CD8-positive, alpha-beta memory T cell (primary cell): ENCODE data around the gene POU2F3. TPM values are rescaled to one million over a fixed set of nuclear protein-coding genes. Genes with fewer than 3 reads are reported as not detected.

Experiments used
- CTCF ChIA-PET: fragments of 350-600 bp; sonication (Branson Sonifier 250); formaldehyde crosslinking; loops from one replicate; lab custom pipeline; 2021; ENCODE audit warnings: antibody characterized with exemption; lab: Charles Lee
- POLR2A ChIA-PET: fragments of 350-600 bp; sonication (Branson Sonifier 250); formaldehyde crosslinking; loops from one replicate; lab custom pipeline; 2021; ENCODE audit warnings: antibody characterized with exemption; lab: Charles Lee
- DNase-seq, 5 donors: peaks; one replicate each; pipeline versions ENCODE4 v3.0.0 to v3.0.0-alpha.2; 2020 to 2022; ENCODE audit warnings: mixed read lengths in 1 of 5
- H3K27ac ChIP-seq: one replicate; pipeline ENCODE4 v1.7.0; 2013; ENCODE audit warnings: low read depth, mild to moderate bottlenecking, low read length, moderate library complexity
- H3K27me3 ChIP-seq: 2 replicates; pipeline ENCODE4 v1.7.0; 2013; ENCODE audit warnings: low read length, mild to moderate bottlenecking; ENCODE audit not compliant: insufficient read depth, poor library complexity, severe bottlenecking
- H3K36me3 ChIP-seq: 2 replicates; pipeline ENCODE4 v1.7.0; 2013; ENCODE audit warnings: mild to moderate bottlenecking, low read length, moderate library complexity; ENCODE audit not compliant: insufficient read depth
- H3K4me1 ChIP-seq: 2 replicates; pipeline ENCODE4 v1.7.0; 2013; ENCODE audit warnings: mild to moderate bottlenecking, low read length, moderate library complexity; ENCODE audit not compliant: insufficient read depth
- H3K4me3 ChIP-seq: 2 replicates; pipeline ENCODE4 v1.7.0; 2013; ENCODE audit warnings: mild to moderate bottlenecking, low read length
- H3K9me3 ChIP-seq: 2 replicates; pipeline ENCODE4 v1.7.0; 2013; ENCODE audit warnings: mild to moderate bottlenecking, low read length
- H3K27ac Mint-ChIP-seq, 8 donors: one replicate each; pipeline ENCODE4 v1.8.0; 2020 to 2021; ENCODE audit warnings: mixed read lengths in 8 of 8, mild to moderate bottlenecking in 6 of 8, inconsistent platforms in 3 of 8, moderate library complexity in 3 of 8
- H3K27me3 Mint-ChIP-seq, 2 donors: one replicate each; pipeline ENCODE4 v1.8.0; 2020 to 2021; ENCODE audit warnings: mixed read lengths in 2 of 2, mild to moderate bottlenecking in 1 of 2, moderate library complexity in 1 of 2
- H3K36me3 Mint-ChIP-seq, 3 donors: one replicate each; pipeline ENCODE4 v1.8.0; 2020 to 2021; ENCODE audit warnings: mixed read lengths in 3 of 3, inconsistent platforms in 1 of 3, mild to moderate bottlenecking in 1 of 3
- H3K4me1 Mint-ChIP-seq, 3 donors: one replicate each; pipeline ENCODE4 v1.8.0; 2020 to 2021; ENCODE audit warnings: mixed read lengths in 3 of 3, inconsistent platforms in 1 of 3, mild to moderate bottlenecking in 1 of 3
- H3K4me3 Mint-ChIP-seq, 7 donors: one replicate each; pipeline ENCODE4 v1.8.0; 2020 to 2021; ENCODE audit warnings: mixed read lengths in 7 of 7, mild to moderate bottlenecking in 6 of 7, moderate library complexity in 4 of 7, inconsistent platforms in 2 of 7
- H3K9me3 Mint-ChIP-seq, 5 donors: one replicate each; pipeline ENCODE4 v1.8.0; 2020 to 2022; ENCODE audit warnings: mixed read lengths in 5 of 5, mild to moderate bottlenecking in 3 of 5, moderate library complexity in 2 of 5, inconsistent platforms in 1 of 5
- polyA plus RNA-seq: library from polyadenylated mRNA; unstranded; fragments of 300-500 nt; fragmentation: Illumina TruSeq; gene quantifications from one replicate; pipeline ENCODE4 v1.2.3, GENCODE V29; 2021
- total RNA-seq, 2 experiments: library from RNA; stranded (reverse); gene quantifications; one replicate each; pipeline ENCODE4 v1.2.3, GENCODE V29; 2021

POU2F3 gene
- total and polyA plus RNA-seq, 3 experiments from 2014 or later, result not detected

- no peaks in the 10 kb centered on the region for H3K9me3 Mint-ChIP-seq
Observed at GRCh38 chr11:120231963-120232362, 8.0 kb upstream of the POU2F3 start.

GRCh38 chr11:120233207-120233803, 6.6 kb upstream of the POU2F3 start:
- Mint-ChIP-seq H3K27ac (no peak overlapping the region), H3K4me3 (no peak overlapping the region), H3K27me3 (peaks cover 8 to 38% of the 10 kb centered on the region in 2 donors), H3K9me3 (no peaks in the 10 kb centered on the region), H3K36me3 (no peaks in the 10 kb centered on the region), H3K4me1 (no peaks in the 10 kb centered on the region)
- no peak for DNase-seq
- Histone ChIP-seq H3K4me1 (no peaks in the 10 kb centered on the region), H3K4me3 (no peak overlapping the region), H3K9me3 (no peaks in the 10 kb centered on the region), H3K27me3 (no peaks in the 10 kb centered on the region), H3K27ac (no peak overlapping the region), H3K36me3 (no peaks in the 10 kb centered on the region)
- ChIA-PET POLR2A (no interaction called here), CTCF (interaction anchor here (5.2 kb wide), 1 partner anchor 70 kb away, joined by 39 read pairs; no protein-coding TSS in a partner anchor)

More at GRCh38 chr11:120231963-120232362, 8.0 kb upstream of the POU2F3 start:
- no peaks in the 10 kb centered on the region for H3K27me3 ChIP-seq
- no peak overlapping the region for H3K27ac ChIP-seq
- no peak overlapping the region for H3K4me3 Mint-ChIP-seq
- H3K4me3 ChIP-seq, result no peak overlapping the region
- H3K27ac Mint-ChIP-seq, result no peak overlapping the region
- no peaks in the 10 kb centered on the region for H3K9me3 ChIP-seq
- H3K27me3 Mint-ChIP-seq, result peaks cover 4 to 31% of the 10 kb centered on the region in 2 donors
- CTCF ChIA-PET, result no interaction called here
- no peaks in the 10 kb centered on the region for H3K4me1 ChIP-seq
- no peak for DNase-seq
- POLR2A ChIA-PET, result no interaction called here
- H3K4me1 Mint-ChIP-seq, result no peaks in the 10 kb centered on the region
- no peaks in the 10 kb centered on the region for H3K36me3 ChIP-seq
- no peaks in the 10 kb centered on the region for H3K36me3 Mint-ChIP-seq

GRCh38 chr11:120235024-120235628, 4.8 kb upstream of the POU2F3 start:
- Mint-ChIP-seq H3K4me3 (no peak overlapping the region), H3K27ac (no peak overlapping the region), H3K4me1 (peaks cover 0 to 1% (median 0%) of the 10 kb centered on the region in 3 donors), H3K9me3 (no peaks in the 10 kb centered on the region), H3K36me3 (no peaks in the 10 kb centered on the region), H3K27me3 (peaks cover 14 to 50% of the 10 kb centered on the region in 2 donors)
- peak in 4 of 5 donors; percentile 8 to 56 (median 26) for DNase-seq
- no peak overlapping the region for H3K27ac ChIP-seq
- H3K36me3 ChIP-seq, result no peaks in the 10 kb centered on the region
- H3K27me3 ChIP-seq, result peaks cover 8% of the 10 kb centered on the region
- no peaks in the 10 kb centered on the region for H3K4me1 ChIP-seq
- POLR2A ChIA-PET, result no interaction called here
- H3K4me3 ChIP-seq, result no peak overlapping the region
- no peaks in the 10 kb centered on the region for H3K9me3 ChIP-seq
- CTCF ChIA-PET, result interaction anchor here (0.6 to 5.2 kb wide), 4 partner anchors 13 to 68 kb away, joined by 3 to 39 read pairs (median 6); no protein-coding TSS in a partner anchor

GRCh38 chr11:120236169-120237107, 3.5 kb upstream of the POU2F3 start:
- H3K4me3 Mint-ChIP-seq, result no peak overlapping the region
- Histone ChIP-seq H3K27ac (no peak overlapping the region), H3K9me3 (no peaks in the 10 kb centered on the region), H3K4me3 (no peak overlapping the region), H3K4me1 (no peaks in the 10 kb centered on the region), H3K36me3 (no peaks in the 10 kb centered on the region), H3K27me3 (peaks cover 8% of the 10 kb centered on the region)
- CTCF ChIA-PET, result interaction anchor here (3.4 to 5.2 kb wide), 2 partner anchors 11 to 67 kb away, joined by 8 to 39 read pairs; no protein-coding TSS in a partner anchor
- H3K36me3 Mint-ChIP-seq, result no peaks in the 10 kb centered on the region
- DNase-seq, result no peak
- H3K9me3 Mint-ChIP-seq, result no peaks in the 10 kb centered on the region
- peaks cover 0 to 4% (median 0%) of the 10 kb centered on the region in 3 donors for H3K4me1 Mint-ChIP-seq
- peak overlapping the region in 2 of 8 donors; percentile 24 to 55 for H3K27ac Mint-ChIP-seq
- peaks cover 20 to 62% of the 10 kb centered on the region in 2 donors for H3K27me3 Mint-ChIP-seq
- POLR2A ChIA-PET, result no interaction called here

GRCh38 chr11:120238968-120239620, 846 bp upstream of the POU2F3 start:
- no peak for DNase-seq
- ChIA-PET CTCF (no interaction called here), POLR2A (no interaction called here)
- no peaks in the 10 kb centered on the region for H3K4me1 ChIP-seq
- Mint-ChIP-seq H3K27me3 (peaks cover 32 to 68% of the 10 kb centered on the region in 2 donors), H3K4me3 (no peak overlapping the region), H3K9me3 (no peaks in the 10 kb centered on the region), H3K36me3 (no peaks in the 10 kb centered on the region), H3K4me1 (peaks cover 0 to 4% (median 0%) of the 10 kb centered on the region in 3 donors), H3K27ac (peak overlapping the region in 1 of 8 donors; percentile 85)
- no peaks in the 10 kb centered on the region for H3K9me3 ChIP-seq
- H3K27me3 ChIP-seq, result peaks cover 8% of the 10 kb centered on the region
- H3K4me3 ChIP-seq, result no peak overlapping the region
- no peak overlapping the region for H3K27ac ChIP-seq
- H3K36me3 ChIP-seq, result no peaks in the 10 kb centered on the region

- ChIA-PET CTCF (no interaction called here), POLR2A (no interaction called here)
- Mint-ChIP-seq H3K4me1 (peaks cover 0 to 4% (median 0%) of the 10 kb centered on the region in 3 donors), H3K9me3 (no peaks in the 10 kb centered on the region), H3K27ac (peak overlapping the region in 1 of 8 donors; percentile 68), H3K27me3 (peaks cover 32 to 65% of the 10 kb centered on the region in 2 donors), H3K36me3 (no peaks in the 10 kb centered on the region), H3K4me3 (no peak overlapping the region)
- H3K36me3 ChIP-seq, result no peaks in the 10 kb centered on the region
- no peak overlapping the region for H3K27ac ChIP-seq
- H3K27me3 ChIP-seq, result peaks cover 8% of the 10 kb centered on the region
- H3K9me3 ChIP-seq, result no peaks in the 10 kb centered on the region
- no peaks in the 10 kb centered on the region for H3K4me1 ChIP-seq
- DNase-seq, result no peak
- no peak overlapping the region for H3K4me3 ChIP-seq
Observed at GRCh38 chr11:120240866-120241265, 926 bp downstream of the POU2F3 start.

- no peak overlapping the region for H3K4me3 ChIP-seq
- no peak overlapping the region for H3K27ac ChIP-seq
- DNase-seq, result peak in 1 of 5 donors; percentile 11
- Mint-ChIP-seq H3K27me3 (peaks cover 34 to 62% of the 10 kb centered on the region in 2 donors), H3K9me3 (no peaks in the 10 kb centered on the region), H3K27ac (no peak overlapping the region), H3K36me3 (no peaks in the 10 kb centered on the region), H3K4me1 (peaks cover 0 to 4% (median 0%) of the 10 kb centered on the region in 3 donors), H3K4me3 (no peak overlapping the region)
- no peaks in the 10 kb centered on the region for H3K9me3 ChIP-seq
- H3K27me3 ChIP-seq, result peaks cover 8% of the 10 kb centered on the region
- no peaks in the 10 kb centered on the region for H3K4me1 ChIP-seq
- ChIA-PET POLR2A (no interaction called here), CTCF (no interaction called here)
- H3K36me3 ChIP-seq, result no peaks in the 10 kb centered on the region
Observed at GRCh38 chr11:120241277-120241676, 1.3 kb downstream of the POU2F3 start.
